CD8-positive, alpha-beta memory T cell (primary cell): ENCODE data around the gene TOP2B. TPM values are rescaled to one million over a fixed set of nuclear protein-coding genes. Genes with fewer than 3 reads are reported as not detected.

Experiments used
- CTCF ChIA-PET: fragments of 350-600 bp; sonication (Branson Sonifier 250); formaldehyde crosslinking; loops from one replicate; lab custom pipeline; 2021; ENCODE audit warnings: antibody characterized with exemption; lab: Charles Lee
- POLR2A ChIA-PET: fragments of 350-600 bp; sonication (Branson Sonifier 250); formaldehyde crosslinking; loops from one replicate; lab custom pipeline; 2021; ENCODE audit warnings: antibody characterized with exemption; lab: Charles Lee
- DNase-seq, 5 donors: peaks; one replicate each; pipeline versions ENCODE4 v3.0.0 to v3.0.0-alpha.2; 2020 to 2022; ENCODE audit warnings: mixed read lengths in 1 of 5
- H3K27ac ChIP-seq: one replicate; pipeline ENCODE4 v1.7.0; 2013; ENCODE audit warnings: low read depth, mild to moderate bottlenecking, low read length, moderate library complexity
- H3K27me3 ChIP-seq: 2 replicates; pipeline ENCODE4 v1.7.0; 2013; ENCODE audit warnings: low read length, mild to moderate bottlenecking; ENCODE audit not compliant: insufficient read depth, poor library complexity, severe bottlenecking
- H3K36me3 ChIP-seq: 2 replicates; pipeline ENCODE4 v1.7.0; 2013; ENCODE audit warnings: mild to moderate bottlenecking, low read length, moderate library complexity; ENCODE audit not compliant: insufficient read depth
- H3K4me1 ChIP-seq: 2 replicates; pipeline ENCODE4 v1.7.0; 2013; ENCODE audit warnings: mild to moderate bottlenecking, low read length, moderate library complexity; ENCODE audit not compliant: insufficient read depth
- H3K4me3 ChIP-seq: 2 replicates; pipeline ENCODE4 v1.7.0; 2013; ENCODE audit warnings: mild to moderate bottlenecking, low read length
- H3K9me3 ChIP-seq: 2 replicates; pipeline ENCODE4 v1.7.0; 2013; ENCODE audit warnings: mild to moderate bottlenecking, low read length
- H3K27ac Mint-ChIP-seq, 8 donors: one replicate each; pipeline ENCODE4 v1.8.0; 2020 to 2021; ENCODE audit warnings: mixed read lengths in 8 of 8, mild to moderate bottlenecking in 6 of 8, inconsistent platforms in 3 of 8, moderate library complexity in 3 of 8
- H3K27me3 Mint-ChIP-seq, 2 donors: one replicate each; pipeline ENCODE4 v1.8.0; 2020 to 2021; ENCODE audit warnings: mixed read lengths in 2 of 2, mild to moderate bottlenecking in 1 of 2, moderate library complexity in 1 of 2
- H3K36me3 Mint-ChIP-seq, 3 donors: one replicate each; pipeline ENCODE4 v1.8.0; 2020 to 2021; ENCODE audit warnings: mixed read lengths in 3 of 3, inconsistent platforms in 1 of 3, mild to moderate bottlenecking in 1 of 3
- H3K4me1 Mint-ChIP-seq, 3 donors: one replicate each; pipeline ENCODE4 v1.8.0; 2020 to 2021; ENCODE audit warnings: mixed read lengths in 3 of 3, inconsistent platforms in 1 of 3, mild to moderate bottlenecking in 1 of 3
- H3K4me3 Mint-ChIP-seq, 7 donors: one replicate each; pipeline ENCODE4 v1.8.0; 2020 to 2021; ENCODE audit warnings: mixed read lengths in 7 of 7, mild to moderate bottlenecking in 6 of 7, moderate library complexity in 4 of 7, inconsistent platforms in 2 of 7
- H3K9me3 Mint-ChIP-seq, 5 donors: one replicate each; pipeline ENCODE4 v1.8.0; 2020 to 2022; ENCODE audit warnings: mixed read lengths in 5 of 5, mild to moderate bottlenecking in 3 of 5, moderate library complexity in 2 of 5, inconsistent platforms in 1 of 5
- polyA plus RNA-seq: library from polyadenylated mRNA; unstranded; fragments of 300-500 nt; fragmentation: Illumina TruSeq; gene quantifications from one replicate; pipeline ENCODE4 v1.2.3, GENCODE V29; 2021
- total RNA-seq, 2 experiments: library from RNA; stranded (reverse); gene quantifications; one replicate each; pipeline ENCODE4 v1.2.3, GENCODE V29; 2021

Gene TOP2B
- total and polyA plus RNA-seq, 3 experiments from 2014 or later: 96.5 to 99.6 (median 98.6) TPM

- no peak for DNase-seq
Observed at GRCh38 chr3:25578059-25578458, 86.6 kb downstream of the TOP2B start.

GRCh38 chr3:25576831-25577454 lies 87.8 kb downstream of the TOP2B start:
- Histone ChIP-seq H3K4me3 (no peak overlapping the region), H3K27ac (no peak overlapping the region), H3K27me3 (no peaks in the 10 kb centered on the region), H3K4me1 (no peaks in the 10 kb centered on the region), H3K36me3 (no peaks in the 10 kb centered on the region), H3K9me3 (no peaks in the 10 kb centered on the region)
- Mint-ChIP-seq H3K4me3 (no peak overlapping the region), H3K36me3 (no peaks in the 10 kb centered on the region), H3K4me1 (no peaks in the 10 kb centered on the region), H3K27me3 (peaks cover 17 to 20% of the 10 kb centered on the region in 2 donors), H3K9me3 (no peaks in the 10 kb centered on the region), H3K27ac (no peak overlapping the region)
- POLR2A ChIA-PET: no interaction called here
- DNase-seq: no peak
- CTCF ChIA-PET: no interaction called here

More at GRCh38 chr3:25578059-25578458, 86.6 kb downstream of the TOP2B start:
- Mint-ChIP-seq H3K27ac (peak overlapping the region in 1 of 8 donors; percentile 22), H3K27me3 (peaks cover 18 to 27% of the 10 kb centered on the region in 2 donors), H3K4me3 (no peak overlapping the region), H3K9me3 (no peaks in the 10 kb centered on the region), H3K36me3 (no peaks in the 10 kb centered on the region), H3K4me1 (no peaks in the 10 kb centered on the region)
- Histone ChIP-seq H3K4me1 (no peaks in the 10 kb centered on the region), H3K36me3 (no peaks in the 10 kb centered on the region), H3K4me3 (no peak overlapping the region), H3K9me3 (no peaks in the 10 kb centered on the region), H3K27me3 (peaks cover 1% of the 10 kb centered on the region), H3K27ac (no peak overlapping the region)
- CTCF ChIA-PET: no interaction called here
- POLR2A ChIA-PET: no interaction called here

- Mint-ChIP-seq H3K9me3 (no peaks in the 10 kb centered on the region), H3K4me3 (no peak overlapping the region), H3K27me3 (peaks cover 11 to 20% of the 10 kb centered on the region in 2 donors), H3K36me3 (no peaks in the 10 kb centered on the region), H3K27ac (no peak overlapping the region), H3K4me1 (no peaks in the 10 kb centered on the region)
- Histone ChIP-seq H3K4me1 (no peaks in the 10 kb centered on the region), H3K27ac (no peak overlapping the region), H3K27me3 (no peaks in the 10 kb centered on the region), H3K4me3 (no peak overlapping the region), H3K9me3 (no peaks in the 10 kb centered on the region), H3K36me3 (no peaks in the 10 kb centered on the region)
- no peak for DNase-seq
- CTCF ChIA-PET: no interaction called here
- POLR2A ChIA-PET: no interaction called here
Observed at GRCh38 chr3:25576146-25576545, 88.6 kb downstream of the TOP2B start.

GRCh38 chr3:25575001-25575400 lies 89.7 kb downstream of the TOP2B start:
- Histone ChIP-seq H3K9me3 (no peaks in the 10 kb centered on the region), H3K27ac (no peak overlapping the region), H3K4me1 (no peaks in the 10 kb centered on the region), H3K36me3 (no peaks in the 10 kb centered on the region), H3K27me3 (no peaks in the 10 kb centered on the region), H3K4me3 (no peak overlapping the region)
- Mint-ChIP-seq H3K4me3 (no peak overlapping the region), H3K27ac (peak overlapping the region in 1 of 8 donors; percentile 41), H3K27me3 (peaks cover 12 to 20% of the 10 kb centered on the region in 2 donors), H3K36me3 (no peaks in the 10 kb centered on the region), H3K9me3 (no peaks in the 10 kb centered on the region), H3K4me1 (no peaks in the 10 kb centered on the region)
- CTCF ChIA-PET: no interaction called here
- POLR2A ChIA-PET: no interaction called here
- DNase-seq: no peak

GRCh38 chr3:25574172-25574765 lies 90.4 kb downstream of the TOP2B start:
- Histone ChIP-seq H3K27ac (no peak overlapping the region), H3K27me3 (no peaks in the 10 kb centered on the region), H3K4me3 (no peak overlapping the region), H3K4me1 (no peaks in the 10 kb centered on the region), H3K36me3 (no peaks in the 10 kb centered on the region), H3K9me3 (no peaks in the 10 kb centered on the region)
- H3K36me3 Mint-ChIP-seq: no peaks in the 10 kb centered on the region
- H3K4me3 Mint-ChIP-seq: no peak overlapping the region
- H3K4me1 Mint-ChIP-seq: no peaks in the 10 kb centered on the region
- DNase-seq: no peak
- ChIA-PET CTCF (no interaction called here), POLR2A (no interaction called here)
- H3K9me3 Mint-ChIP-seq: no peaks in the 10 kb centered on the region
- no peak overlapping the region for H3K27ac Mint-ChIP-seq
- peaks cover 11 to 14% of the 10 kb centered on the region in 2 donors for H3K27me3 Mint-ChIP-seq

- no peaks in the 10 kb centered on the region for H3K4me1 Mint-ChIP-seq
- CTCF ChIA-PET: no interaction called here
- H3K4me3 Mint-ChIP-seq: no peak overlapping the region
- DNase-seq: no peak
- H3K36me3 ChIP-seq: no peaks in the 10 kb centered on the region
- no peak overlapping the region for H3K4me3 ChIP-seq
- no peaks in the 10 kb centered on the region for H3K9me3 ChIP-seq
- H3K9me3 Mint-ChIP-seq: no peaks in the 10 kb centered on the region
- no peaks in the 10 kb centered on the region for H3K27me3 ChIP-seq
- POLR2A ChIA-PET: no interaction called here
- H3K4me1 ChIP-seq: no peaks in the 10 kb centered on the region
- H3K36me3 Mint-ChIP-seq: no peaks in the 10 kb centered on the region
- no peak overlapping the region for H3K27ac Mint-ChIP-seq
- peaks cover 13 to 14% of the 10 kb centered on the region in 2 donors for H3K27me3 Mint-ChIP-seq
- H3K27ac ChIP-seq: no peak overlapping the region
Observed at GRCh38 chr3:25573386-25574171, 91.1 kb downstream of the TOP2B start.

- no peak overlapping the region for H3K4me3 ChIP-seq
- H3K36me3 ChIP-seq: no peaks in the 10 kb centered on the region
- H3K9me3 ChIP-seq: no peaks in the 10 kb centered on the region
- no peak overlapping the region for H3K27ac Mint-ChIP-seq
- POLR2A ChIA-PET: no interaction called here
- H3K36me3 Mint-ChIP-seq: no peaks in the 10 kb centered on the region
- CTCF ChIA-PET: no interaction called here
- no peak overlapping the region for H3K27ac ChIP-seq
- H3K9me3 Mint-ChIP-seq: no peaks in the 10 kb centered on the region
- H3K27me3 ChIP-seq: no peaks in the 10 kb centered on the region
- no peak overlapping the region for H3K4me3 Mint-ChIP-seq
- H3K4me1 Mint-ChIP-seq: no peaks in the 10 kb centered on the region
- no peaks in the 10 kb centered on the region for H3K4me1 ChIP-seq
- DNase-seq: no peak
- H3K27me3 Mint-ChIP-seq: peaks cover 13 to 14% of the 10 kb centered on the region in 2 donors
Observed at GRCh38 chr3:25572919-25573385, 91.8 kb downstream of the TOP2B start.

- no peaks in the 10 kb centered on the region for H3K36me3 Mint-ChIP-seq
- H3K9me3 Mint-ChIP-seq: no peaks in the 10 kb centered on the region
- no peaks in the 10 kb centered on the region for H3K36me3 ChIP-seq
- ChIA-PET CTCF (no interaction called here), POLR2A (no interaction called here)
- DNase-seq: no peak
- H3K27me3 Mint-ChIP-seq: peaks cover 13 to 14% of the 10 kb centered on the region in 2 donors
- no peaks in the 10 kb centered on the region for H3K4me1 Mint-ChIP-seq
- no peak overlapping the region for H3K27ac ChIP-seq
- no peaks in the 10 kb centered on the region for H3K4me1 ChIP-seq
- H3K9me3 ChIP-seq: no peaks in the 10 kb centered on the region
- no peak overlapping the region for H3K27ac Mint-ChIP-seq
- H3K27me3 ChIP-seq: no peaks in the 10 kb centered on the region
- H3K4me3 Mint-ChIP-seq: no peak overlapping the region
- no peak overlapping the region for H3K4me3 ChIP-seq
Observed at GRCh38 chr3:25572336-25572735, 92.4 kb downstream of the TOP2B start.
